ENCODE results near the gene TERT.

The TERT gene

GRCh38 chr5:1220351-1220750, 74.5 kb downstream of the TERT start:
- TF ChIP-seq ZEB2 (tag by site-specific recombination; IDR thresholded peaks at IDR 0.05) = no peak
- no peak for TF ChIP-seq SP2 (tag by site-specific recombination; IDR thresholded peaks at IDR 0.05)
- CTCF ChIA-PET = interaction anchor here (1.1 to 1.6 kb wide), 2 partner anchors 46 to 52 kb away, joined by 6 to 9 read pairs; no protein-coding TSS in a partner anchor
- POLR2A ChIA-PET = no interaction called here
- Histone ChIP-seq H3K4me1 (ENCODE audit: control insufficient read depth, insufficient read depth, low read length) (no peaks in the 10 kb centered on the region), H3K27ac (ENCODE audit: extremely low read depth, low read depth, low read length) (no peak overlapping the region), H3K4me3 (ENCODE audit: low read depth, low read length) (no peak overlapping the region), H3K9me3 (ENCODE audit: control insufficient read depth, insufficient read depth, low read depth, low read length) (no peaks in the 10 kb centered on the region), H3K36me3 (ENCODE audit: control insufficient read depth in 2 of 2, insufficient read depth in 1 of 2, low read length in 2 of 2) (no peaks in the 10 kb centered on the region)

GRCh38 chr5:1219768-1220100, 75.1 kb downstream of the TERT start:
- Histone ChIP-seq H3K27ac (ENCODE audit: extremely low read depth, low read depth, low read length) (no peak overlapping the region), H3K36me3 (ENCODE audit: control insufficient read depth in 2 of 2, insufficient read depth in 1 of 2, low read length in 2 of 2) (no peaks in the 10 kb centered on the region), H3K4me1 (ENCODE audit: control insufficient read depth, insufficient read depth, low read length) (no peaks in the 10 kb centered on the region), H3K9me3 (ENCODE audit: control insufficient read depth, insufficient read depth, low read depth, low read length) (no peaks in the 10 kb centered on the region), H3K4me3 (ENCODE audit: low read depth, low read length) (no peak overlapping the region)
- CTCF ChIA-PET = interaction anchor here (1.1 to 1.6 kb wide), 3 partner anchors 45 to 51 kb away, joined by 5 to 9 read pairs (median 6); no protein-coding TSS in a partner anchor
- TF ChIP-seq ZFP3 (tag by site-specific recombination; IDR thresholded peaks at IDR 0.05; ENCODE audit: low read depth) = no peak
- TF ChIP-seq ZNF184 (tag by site-specific recombination; IDR thresholded peaks at IDR 0.05) = no peak
- POLR2A ChIA-PET = interaction anchor here (1.1 kb wide), 1 partner anchor 15 kb away, joined by 3 read pairs; no protein-coding TSS in a partner anchor

- POLR2A ChIA-PET = interaction anchor here (1.1 to 1.4 kb wide), 2 partner anchors 8 to 15 kb away, joined by 3 to 4 read pairs; no protein-coding TSS in a partner anchor
- Histone ChIP-seq H3K4me3 (ENCODE audit: low read depth, low read length) (no peak overlapping the region), H3K27ac (ENCODE audit: extremely low read depth, low read depth, low read length) (no peak overlapping the region), H3K36me3 (ENCODE audit: control insufficient read depth in 2 of 2, insufficient read depth in 1 of 2, low read length in 2 of 2) (no peaks in the 10 kb centered on the region), H3K9me3 (ENCODE audit: control insufficient read depth, insufficient read depth, low read depth, low read length) (no peaks in the 10 kb centered on the region), H3K4me1 (ENCODE audit: control insufficient read depth, insufficient read depth, low read length) (no peaks in the 10 kb centered on the region)
- CTCF ChIA-PET = interaction anchor here (1.1 to 1.6 kb wide), 2 partner anchors 45 to 51 kb away, joined by 5 to 9 read pairs; no protein-coding TSS in a partner anchor
- TF ChIP-seq PRDM4 (tag by site-specific recombination; IDR thresholded peaks at IDR 0.05) = no peak
- no peak for TF ChIP-seq ZNF169 (tag by site-specific recombination; IDR thresholded peaks at IDR 0.05)
- TF ChIP-seq GLIS2 (tag by site-specific recombination; IDR thresholded peaks at IDR 0.05) = no peak
- TF ChIP-seq ZNF280C (tag by site-specific recombination; IDR thresholded peaks at IDR 0.05) = no peak
- TF ChIP-seq ZBTB44 (tag by site-specific recombination; IDR thresholded peaks at IDR 0.05) = no peak
- no peak for TF ChIP-seq ZNF549 (tag by site-specific recombination; IDR thresholded peaks at IDR 0.05)
- no peak for TF ChIP-seq BCL6B (tag by site-specific recombination; IDR thresholded peaks at IDR 0.05)
- TF ChIP-seq ZNF629 (tag by site-specific recombination; IDR thresholded peaks at IDR 0.05) = no peak
- no peak for TF ChIP-seq GLI4 (tag by site-specific recombination; IDR thresholded peaks at IDR 0.05)
- no peak for TF ChIP-seq ZNF302 (tag by site-specific recombination; IDR thresholded peaks at IDR 0.05; ENCODE audit: low read depth)
- TF ChIP-seq ZNF202 (tag by site-specific recombination; IDR thresholded peaks at IDR 0.05; ENCODE audit: borderline replicate concordance) = no peak
- no peak for TF ChIP-seq ZNF341 (tag by site-specific recombination; IDR thresholded peaks at IDR 0.05; ENCODE audit: low read depth)
- no peak for TF ChIP-seq SP7 (tag by site-specific recombination; IDR thresholded peaks at IDR 0.05)
- no peak for TF ChIP-seq ZNF548 (tag by site-specific recombination; IDR thresholded peaks at IDR 0.05)
- TF ChIP-seq ZSCAN16 (tag by site-specific recombination; IDR thresholded peaks at IDR 0.05) = no peak
- TF ChIP-seq ZSCAN4 (tag by site-specific recombination; IDR thresholded peaks at IDR 0.05) = no peak
- TF ChIP-seq ZNF785 (tag by site-specific recombination; IDR thresholded peaks at IDR 0.05) = no peak
- TF ChIP-seq ZNF211 (tag by site-specific recombination; IDR thresholded peaks at IDR 0.05; ENCODE audit: low read depth) = no peak
- TF ChIP-seq ZNF76 (tag by site-specific recombination; IDR thresholded peaks at IDR 0.05; ENCODE audit: borderline replicate concordance, low read depth) = no peak
These were observed 75.6 kb downstream of the TERT start for GRCh38 chr5:1219098-1219767.
